DND-41 (cell line): ENCODE measurements around the gene AGAP2.

Experiments used
- ATAC-seq: fragments of 200-7000 bp; cut with Tn5 transposase; 3 replicates; pipeline ENCODE4 v1.9.1; 2021; ENCODE audit warnings: low read depth; ENCODE audit not compliant: insufficient read depth
- DNase-seq: peaks from one replicate; pipeline ENCODE4 v3.0.0-alpha.2; 2020
- H2AFZ ChIP-seq: 2 replicates; pipeline ENCODE4 v1.6.0; 2012; ENCODE audit warnings: low read depth, low read length
- H3K27ac ChIP-seq: 2 replicates; pipeline ENCODE4 v1.5.1; 2012; ENCODE audit warnings: low read length, inconsistent platforms
- H3K27me3 ChIP-seq: fragments of 200-600 bp; sonication (generic); 2 replicates; pipeline ENCODE4 v1.6.0; 2012; ENCODE audit warnings: low read length, mild to moderate bottlenecking, inconsistent platforms; ENCODE audit not compliant: insufficient read depth, poor library complexity
- H3K36me3 ChIP-seq: 2 replicates; pipeline ENCODE4 v1.5.1; 2012; ENCODE audit warnings: low read length, inconsistent platforms; ENCODE audit not compliant: insufficient read depth
- H3K4me1 ChIP-seq: 2 replicates; pipeline ENCODE4 v1.5.1; 2012; ENCODE audit warnings: mild to moderate bottlenecking, low read length; ENCODE audit not compliant: insufficient read depth
- H3K4me2 ChIP-seq: 2 replicates; pipeline ENCODE4 v1.6.0; 2012; ENCODE audit warnings: mild to moderate bottlenecking, moderate library complexity, low read length, inconsistent platforms; ENCODE audit not compliant: insufficient read depth
- H3K4me3 ChIP-seq, 2 experiments: fragments of 200-600 bp in 1 of 2; shearing (Covaris generic) in 1 of 2; 2 replicates each; pipeline ENCODE4 v1.5.1; 2012 to 2016; ENCODE audit warnings: inconsistent platforms in 2 of 2, low read length in 2 of 2, mild to moderate bottlenecking in 2 of 2, low read depth in 1 of 2, moderate library complexity in 1 of 2
- H3K79me2 ChIP-seq: 2 replicates; pipeline ENCODE4 v1.6.0; 2012; ENCODE audit warnings: low read length, inconsistent platforms; ENCODE audit not compliant: insufficient read depth
- H3K9ac ChIP-seq: 2 replicates; pipeline ENCODE4 v1.6.0; 2012; ENCODE audit warnings: low read depth, mild to moderate bottlenecking, inconsistent platforms, low read length, moderate library complexity
- H3K9me3 ChIP-seq: 2 replicates; pipeline ENCODE4 v1.5.1; 2012; ENCODE audit warnings: low read length, moderate library complexity, mild to moderate bottlenecking, inconsistent platforms; ENCODE audit not compliant: insufficient read depth, severe bottlenecking
- H4K20me1 ChIP-seq: 2 replicates; pipeline ENCODE4 v1.6.0; 2012; ENCODE audit warnings: low read length; ENCODE audit not compliant: insufficient read depth
- EZH2 ChIP-seq: IDR thresholded peaks from 3 replicates; pipeline ENCODE4 v1.6.1; 2012; ENCODE audit warnings: borderline replicate concordance, low read depth, mild to moderate bottlenecking, moderate library complexity, low read length, inconsistent platforms; ENCODE audit not compliant: severe bottlenecking
- TF ChIP-seq, protein P1 (sequence below): IDR thresholded peaks from 2 replicates; pipeline ENCODE4 v1.5.1; 2012; ENCODE audit warnings: borderline replicate concordance, low read length, moderate library complexity, mild to moderate bottlenecking; ENCODE audit not compliant: poor library complexity, severe bottlenecking; ENCODE audit errors: extremely low read depth

Gene AGAP2

DNA sequence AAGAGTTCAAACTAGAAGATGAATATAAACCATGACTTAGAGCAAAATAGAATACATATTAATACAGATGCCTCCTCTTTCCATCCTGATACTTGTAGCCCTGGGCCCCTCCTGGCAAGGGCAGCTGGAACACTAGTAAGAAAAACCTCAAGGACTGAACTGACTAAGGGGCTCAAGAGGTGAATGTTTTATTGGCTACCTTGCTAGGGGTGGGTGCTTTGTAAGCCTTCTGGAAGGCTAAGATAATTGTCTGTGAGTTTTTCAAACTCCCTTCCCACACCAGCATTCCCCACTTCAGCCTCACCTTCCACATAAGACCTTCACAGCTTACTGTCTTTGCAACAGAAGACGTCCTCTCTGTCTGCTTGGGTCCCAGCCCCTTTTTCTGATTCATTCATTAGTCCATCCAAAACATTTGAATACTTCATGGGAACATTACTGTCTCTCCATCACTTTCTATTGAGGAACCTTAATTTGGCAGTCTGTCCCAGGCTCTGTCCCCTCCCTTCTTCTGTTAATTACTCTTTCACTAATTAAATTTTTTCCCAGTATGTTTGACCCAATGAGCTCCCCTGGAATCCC lies 15.3 kb upstream of the AGAP2 start:
- H3K27me3 ChIP-seq: no peaks in the 10 kb centered on the region
- H3K9ac ChIP-seq: peak overlapping the region; percentile 29; the same call in 1 of the 2 replicates
- H2AFZ ChIP-seq: peak overlapping the region; percentile 71; the same call in 1 of the 2 replicates
- H3K9me3 ChIP-seq: no peaks in the 10 kb centered on the region
- peaks cover 50% of the 10 kb centered on the region for H3K36me3 ChIP-seq
- DNase-seq (no peak), ATAC-seq (no peak)
- H3K4me3 ChIP-seq: peak overlapping the region in 1 of 2 experiments; percentile 68; a peak in 1 of 4 replicates
- no peak overlapping the region; the same call in 1 of the 2 replicates for H3K27ac ChIP-seq
- peaks cover 57% of the 10 kb centered on the region for H3K4me1 ChIP-seq
- TF ChIP-seq, protein P1, sequence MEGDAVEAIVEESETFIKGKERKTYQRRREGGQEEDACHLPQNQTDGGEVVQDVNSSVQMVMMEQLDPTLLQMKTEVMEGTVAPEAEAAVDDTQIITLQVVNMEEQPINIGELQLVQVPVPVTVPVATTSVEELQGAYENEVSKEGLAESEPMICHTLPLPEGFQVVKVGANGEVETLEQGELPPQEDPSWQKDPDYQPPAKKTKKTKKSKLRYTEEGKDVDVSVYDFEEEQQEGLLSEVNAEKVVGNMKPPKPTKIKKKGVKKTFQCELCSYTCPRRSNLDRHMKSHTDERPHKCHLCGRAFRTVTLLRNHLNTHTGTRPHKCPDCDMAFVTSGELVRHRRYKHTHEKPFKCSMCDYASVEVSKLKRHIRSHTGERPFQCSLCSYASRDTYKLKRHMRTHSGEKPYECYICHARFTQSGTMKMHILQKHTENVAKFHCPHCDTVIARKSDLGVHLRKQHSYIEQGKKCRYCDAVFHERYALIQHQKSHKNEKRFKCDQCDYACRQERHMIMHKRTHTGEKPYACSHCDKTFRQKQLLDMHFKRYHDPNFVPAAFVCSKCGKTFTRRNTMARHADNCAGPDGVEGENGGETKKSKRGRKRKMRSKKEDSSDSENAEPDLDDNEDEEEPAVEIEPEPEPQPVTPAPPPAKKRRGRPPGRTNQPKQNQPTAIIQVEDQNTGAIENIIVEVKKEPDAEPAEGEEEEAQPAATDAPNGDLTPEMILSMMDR: no peak
- TF ChIP-seq EZH2: no peak
- peaks cover 52% of the 10 kb centered on the region for H3K79me2 ChIP-seq
- peaks cover 36% of the 10 kb centered on the region for H4K20me1 ChIP-seq
- peak overlapping the region; percentile 80; the same call in 1 of the 2 replicates for H3K4me2 ChIP-seq

DNA sequence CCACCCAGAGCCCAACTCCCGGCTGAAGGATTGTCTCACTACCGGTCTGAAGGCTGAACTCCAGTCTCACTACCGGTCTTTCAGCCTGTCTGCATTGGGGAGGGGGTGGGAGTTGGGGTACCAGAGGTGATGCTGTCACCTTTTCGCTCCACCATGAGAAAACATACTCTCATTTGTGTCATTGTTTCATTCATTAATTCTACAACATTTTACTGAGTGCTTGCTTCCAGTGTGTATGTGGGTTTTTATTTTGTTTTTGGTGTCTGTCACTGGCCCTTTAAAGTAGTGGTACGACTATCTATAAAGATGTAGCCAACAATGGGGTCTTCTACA lies 14.1 kb upstream of the AGAP2 start:
- DNase-seq (no peak), ATAC-seq (no peak)
- H3K4me3 ChIP-seq: peak overlapping the region in 1 of 2 experiments; percentile 85; a peak in 2 of 4 replicates
- H3K27me3 ChIP-seq: no peaks in the 10 kb centered on the region
- peaks cover 52% of the 10 kb centered on the region for H3K79me2 ChIP-seq
- H4K20me1 ChIP-seq: peaks cover 26% of the 10 kb centered on the region
- H3K27ac ChIP-seq: peak overlapping the region; percentile 69
- peaks cover 57% of the 10 kb centered on the region for H3K4me1 ChIP-seq
- H3K9ac ChIP-seq: peak overlapping the region; percentile 34
- no peak for TF ChIP-seq EZH2
- TF ChIP-seq, protein P1: no peak
- H2AFZ ChIP-seq: peak overlapping the region; percentile 54
- H3K36me3 ChIP-seq: peaks cover 50% of the 10 kb centered on the region
- peak overlapping the region; percentile 93 for H3K4me2 ChIP-seq
- no peaks in the 10 kb centered on the region for H3K9me3 ChIP-seq

GRCh38 chr12:57751788-57752667 lies 13.5 kb upstream of the AGAP2 start, which contains the start of gene CDK4:
CDK4 (minus strand) TSS chr12:57752310; CDS start chr12:57751717, 593 bp downstream.
- Histone ChIP-seq H3K27me3 (no peaks in the 10 kb centered on the region), H2AFZ (peak within 1 kb of the TSS; percentile 89), H4K20me1 (peaks cover 26% of the 10 kb centered on the region), H3K9ac (peak within 1 kb of the TSS; percentile 99), H3K36me3 (peaks cover 51% of the 10 kb centered on the region), H3K4me2 (peak within 1 kb of the TSS; percentile 93), H3K27ac (peak within 1 kb of the TSS; percentile 94), H3K4me1 (peaks cover 56% of the 10 kb centered on the region), H3K4me3 (peak within 1 kb of the TSS; percentile 73 to 85), H3K9me3 (no peaks in the 10 kb centered on the region), H3K79me2 (peaks cover 52% of the 10 kb centered on the region)
- DNase-seq (peak; percentile 100), ATAC-seq (peak; percentile 77)
- no peak for TF ChIP-seq EZH2
- TF ChIP-seq, protein P1: no peak
